ENCODE results near the gene RRAS2.

RRAS2 gene

DNA sequence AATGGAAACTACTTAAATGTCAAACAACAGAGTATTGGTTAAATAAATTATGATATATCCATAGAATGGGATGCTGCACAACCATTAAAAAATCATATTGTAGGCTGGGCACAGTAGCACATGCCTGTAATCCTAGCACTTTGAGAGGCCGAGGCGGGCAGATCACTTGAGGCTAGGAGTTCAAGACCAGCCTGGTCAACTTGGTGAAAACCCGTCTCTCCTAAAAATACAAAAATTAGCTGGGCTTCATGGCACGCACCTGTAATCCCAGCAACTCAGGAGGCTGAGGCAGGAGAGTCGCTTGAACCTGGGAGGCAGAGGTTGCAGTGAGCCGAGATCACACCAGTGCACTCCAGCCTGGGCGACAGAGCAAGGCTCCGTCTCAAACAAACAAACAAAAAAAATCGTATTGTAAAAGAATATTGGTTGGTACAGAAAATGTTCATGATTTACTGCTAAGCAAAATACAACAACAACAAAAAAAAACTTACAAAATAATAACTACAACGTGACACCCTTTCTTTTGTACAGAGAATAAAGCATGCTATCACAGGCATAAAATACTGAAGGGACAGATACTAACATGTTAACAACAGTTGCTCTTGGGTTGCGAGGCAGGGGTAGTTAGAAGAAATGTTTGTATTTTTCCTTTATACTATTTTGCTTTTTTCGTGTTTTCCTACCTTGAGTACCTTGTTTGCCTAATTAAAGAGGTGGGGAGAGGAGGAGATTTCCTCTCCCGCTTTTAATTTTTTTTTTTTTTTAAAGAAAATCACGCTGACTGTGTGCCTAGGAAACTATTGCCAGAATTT is 21.3 kb upstream of the RRAS2 start:
- Mint-ChIP-seq H3K27me3 (peaks cover 40% of the 10 kb centered on the region), H3K9me3 (no peaks in the 10 kb centered on the region), H3K4me3 (peak overlapping the region; percentile 80 to 87), H3K27ac (peak overlapping the region in 1 of 2 donors; percentile 86), H3K4me1 (peaks cover 33% of the 10 kb centered on the region)
- DNase-seq (no peak), ATAC-seq (no peak)

DNA sequence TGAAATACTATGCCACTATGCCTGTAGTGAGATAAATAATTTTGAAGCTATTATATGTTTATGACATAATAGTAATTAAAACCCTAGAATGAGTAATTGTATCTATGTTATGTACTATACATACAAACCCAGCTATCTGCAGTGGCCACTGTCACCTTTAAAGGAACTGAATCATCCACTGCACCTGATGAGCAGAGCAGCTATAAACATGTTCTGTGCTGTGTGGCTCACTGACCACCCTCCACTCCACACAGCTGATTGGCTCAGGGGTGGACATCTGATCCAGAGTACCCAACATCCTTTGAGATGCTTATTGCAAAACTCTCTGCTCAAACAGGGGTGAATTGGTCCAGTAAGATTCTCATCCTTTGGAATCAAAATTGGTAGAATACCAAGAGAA is 19.2 kb upstream of the RRAS2 start:
- ATAC-seq = peak; percentile 52
- DNase-seq = no peak
- no peaks in the 10 kb centered on the region for H3K9me3 Mint-ChIP-seq
- peaks cover 54% of the 10 kb centered on the region for H3K4me1 Mint-ChIP-seq
- peaks cover 40% of the 10 kb centered on the region for H3K27me3 Mint-ChIP-seq
- no peak overlapping the region for H3K4me3 Mint-ChIP-seq
- H3K27ac Mint-ChIP-seq = no peak overlapping the region

DNA sequence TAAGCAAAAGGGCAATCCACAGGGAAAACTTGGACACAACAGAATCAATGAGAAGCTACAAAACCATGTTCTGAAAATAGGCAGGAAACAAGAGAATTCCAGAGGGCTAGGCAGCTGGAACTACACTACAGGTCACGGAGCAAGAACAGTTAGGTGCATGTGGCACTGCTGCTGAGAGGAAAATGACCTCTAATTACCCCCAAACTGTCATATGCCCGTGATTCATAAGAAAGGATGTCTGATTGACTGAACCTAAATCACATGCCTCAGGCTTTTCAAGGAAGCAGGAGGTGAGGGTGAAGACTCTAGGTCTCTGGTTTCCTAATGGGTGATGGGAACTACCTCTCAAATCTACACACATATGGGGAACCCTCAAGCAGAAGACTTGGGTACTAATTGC is 17.9 kb upstream of the RRAS2 start:
- no peak overlapping the region for H3K4me3 Mint-ChIP-seq
- H3K27ac Mint-ChIP-seq = no peak overlapping the region
- H3K9me3 Mint-ChIP-seq = no peaks in the 10 kb centered on the region
- peaks cover 61% of the 10 kb centered on the region for H3K4me1 Mint-ChIP-seq
- ATAC-seq (no peak), DNase-seq (no peak)
- peaks cover 32% of the 10 kb centered on the region for H3K27me3 Mint-ChIP-seq

DNA sequence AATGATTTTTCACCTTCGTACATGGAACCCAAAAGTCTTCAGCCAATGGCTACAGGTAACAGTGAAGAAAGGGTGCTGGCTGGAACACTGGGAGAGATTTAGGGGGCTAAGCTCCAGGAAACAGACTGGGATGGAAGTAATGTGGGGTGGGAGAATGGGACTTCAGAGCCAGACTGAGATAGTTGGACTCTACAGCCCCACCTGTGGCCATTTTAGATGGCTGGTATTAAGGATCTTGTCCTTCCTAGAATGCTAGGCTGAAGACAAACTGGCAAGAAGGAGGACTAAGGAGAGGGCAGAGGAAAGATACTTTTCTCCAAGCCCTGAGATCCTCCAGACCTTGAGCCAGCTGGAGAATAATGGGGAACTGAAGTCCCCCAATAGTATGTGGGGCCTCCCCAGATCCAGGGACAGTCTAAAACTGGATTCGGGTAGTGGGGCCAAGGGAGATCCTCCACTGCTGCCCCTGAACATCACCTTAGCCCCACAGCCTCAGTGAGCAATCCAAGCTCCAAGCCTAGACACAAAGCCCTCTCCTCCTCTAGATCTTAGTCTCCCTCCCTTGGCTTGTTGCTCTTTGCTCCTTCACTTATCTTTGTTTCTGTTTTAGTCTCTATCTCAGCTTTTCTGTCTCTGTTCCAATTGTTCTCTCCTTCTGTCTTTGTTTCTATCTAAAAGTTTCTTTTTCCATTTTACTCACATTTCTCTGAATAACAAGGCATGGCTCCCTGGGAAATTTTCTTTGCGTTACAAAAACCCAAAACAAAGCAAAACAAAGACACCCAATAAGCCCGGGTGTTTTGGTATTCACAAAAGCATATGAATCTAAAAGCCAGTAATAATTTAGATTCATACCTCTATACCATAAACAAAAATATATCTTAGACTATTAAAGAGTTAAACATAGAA is 16.2 kb upstream of the RRAS2 start:
- DNase-seq (no peak), ATAC-seq (peak; percentile 55)
- Mint-ChIP-seq H3K9me3 (no peaks in the 10 kb centered on the region), H3K27ac (peak overlapping the region in 1 of 2 donors; percentile 47), H3K4me1 (peaks cover 60% of the 10 kb centered on the region), H3K4me3 (peak overlapping the region; percentile 55 to 56), H3K27me3 (peaks cover 26% of the 10 kb centered on the region)

DNA sequence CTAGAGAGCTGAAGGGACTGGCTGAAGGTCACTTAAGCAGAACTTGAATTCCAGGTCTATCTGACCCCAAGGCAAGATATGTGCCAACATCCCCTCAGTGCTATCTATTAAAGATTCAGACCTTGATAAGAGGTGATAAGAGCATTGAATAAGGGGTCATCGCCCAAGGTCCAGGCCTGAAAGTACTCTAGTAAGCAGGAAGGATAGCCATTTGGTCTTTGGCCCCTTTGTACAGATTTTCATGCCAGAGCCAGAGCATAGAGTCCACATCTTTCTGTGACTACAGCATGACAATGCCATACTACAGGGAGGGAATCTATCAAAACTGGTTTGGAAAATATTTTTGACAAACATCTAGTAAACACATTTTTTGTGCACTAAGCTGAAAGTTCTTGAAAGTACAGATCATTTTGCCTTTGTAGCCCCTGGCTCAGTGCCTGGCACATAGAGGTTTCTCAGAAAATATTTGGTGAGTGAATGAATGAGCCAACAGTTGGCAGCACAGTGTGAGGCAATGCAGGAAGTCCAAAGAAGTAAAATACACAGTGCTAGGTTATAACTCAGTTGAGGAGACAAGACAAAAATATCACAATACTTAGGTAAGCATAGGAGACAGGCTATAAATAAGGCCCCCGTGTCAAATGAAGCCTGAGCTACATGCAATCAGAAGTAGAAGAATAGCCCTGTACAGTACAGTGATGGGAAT is 15.1 kb upstream of the RRAS2 start:
- peak overlapping the region in 1 of 2 donors; percentile 59 for H3K27ac Mint-ChIP-seq
- H3K9me3 Mint-ChIP-seq = no peaks in the 10 kb centered on the region
- H3K27me3 Mint-ChIP-seq = peaks cover 19% of the 10 kb centered on the region
- ATAC-seq = no peak
- peaks cover 68% of the 10 kb centered on the region for H3K4me1 Mint-ChIP-seq
- no peak for DNase-seq
- H3K4me3 Mint-ChIP-seq = peak overlapping the region in 1 of 2 donors; percentile 7

DNA sequence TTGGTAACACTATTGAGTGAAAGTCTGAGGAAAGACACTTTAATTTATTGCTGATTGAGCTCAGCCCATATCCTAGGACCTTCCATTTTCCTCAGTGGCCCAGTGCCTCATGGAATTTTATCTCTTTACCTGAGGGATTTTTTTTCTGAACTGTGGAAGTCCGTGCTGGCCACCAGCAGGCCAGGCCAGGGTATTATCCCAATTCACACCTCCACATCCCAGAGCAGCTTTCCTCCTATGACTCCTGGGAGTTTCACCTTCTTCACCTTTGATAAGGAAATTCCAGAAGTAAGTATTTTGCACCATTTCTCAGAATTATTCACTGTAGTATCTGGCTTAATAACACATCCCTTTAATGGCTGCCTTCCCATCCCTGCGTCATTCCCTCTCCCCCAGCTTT is 13.0 kb upstream of the RRAS2 start:
- DNase-seq = no peak
- no peak overlapping the region for H3K27ac Mint-ChIP-seq
- peaks cover 70% of the 10 kb centered on the region for H3K4me1 Mint-ChIP-seq

DNA sequence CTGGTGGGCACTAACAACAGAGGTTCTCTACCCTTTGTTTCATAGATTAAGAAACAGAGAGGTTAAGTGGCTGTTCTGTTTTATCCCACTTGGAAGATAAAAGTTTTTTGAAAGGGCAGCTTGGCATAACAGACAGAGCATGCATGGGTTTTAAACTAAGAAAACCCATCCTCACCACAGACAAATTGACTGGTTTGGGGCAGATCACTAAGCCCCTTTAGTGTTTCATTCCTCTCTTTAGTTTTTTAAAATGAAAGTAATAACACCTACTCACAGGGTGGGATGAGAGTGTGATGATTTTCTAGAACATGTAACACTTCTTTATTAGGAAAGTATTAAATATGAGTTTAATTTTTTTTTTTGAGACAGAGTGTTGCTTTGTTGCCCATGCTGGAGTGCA is 12.3 kb upstream of the RRAS2 start:
- ATAC-seq (peak; percentile 71), DNase-seq (no peak)
- Mint-ChIP-seq H3K27ac (no peak overlapping the region), H3K4me1 (peaks cover 70% of the 10 kb centered on the region), H3K27me3 (no peaks in the 10 kb centered on the region), H3K4me3 (no peak overlapping the region), H3K9me3 (no peaks in the 10 kb centered on the region)

More for the DNA sequence above, 13.0 kb upstream of the RRAS2 start:
- no peak overlapping the region for H3K4me3 Mint-ChIP-seq
- no peaks in the 10 kb centered on the region for H3K9me3 Mint-ChIP-seq
- no peak for ATAC-seq
- peaks cover 3% of the 10 kb centered on the region for H3K27me3 Mint-ChIP-seq

DNA sequence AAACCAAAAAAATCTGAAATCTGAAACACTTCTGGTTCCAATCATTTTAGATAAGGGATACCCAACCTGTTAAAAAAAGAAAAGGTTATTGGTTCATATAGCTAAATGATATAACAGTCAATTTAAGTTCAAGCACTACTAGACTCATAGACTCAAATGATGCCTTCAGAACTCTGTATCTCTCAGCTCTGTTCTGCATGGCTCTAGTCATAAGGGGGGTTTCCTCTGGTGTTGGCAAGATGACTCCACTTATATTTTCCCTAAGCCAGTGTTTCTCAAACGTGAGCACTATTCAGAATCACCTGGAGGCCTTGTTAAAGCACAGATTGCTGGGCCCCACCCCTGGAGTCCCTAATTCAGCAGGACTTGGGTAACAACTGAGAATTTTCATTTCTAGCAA is 11.5 kb upstream of the RRAS2 start:
- Mint-ChIP-seq H3K27me3 (no peaks in the 10 kb centered on the region), H3K27ac (no peak overlapping the region), H3K9me3 (no peaks in the 10 kb centered on the region), H3K4me3 (no peak overlapping the region), H3K4me1 (peaks cover 62% of the 10 kb centered on the region)
- ATAC-seq = peak; percentile 87
- DNase-seq = no peak

DNA sequence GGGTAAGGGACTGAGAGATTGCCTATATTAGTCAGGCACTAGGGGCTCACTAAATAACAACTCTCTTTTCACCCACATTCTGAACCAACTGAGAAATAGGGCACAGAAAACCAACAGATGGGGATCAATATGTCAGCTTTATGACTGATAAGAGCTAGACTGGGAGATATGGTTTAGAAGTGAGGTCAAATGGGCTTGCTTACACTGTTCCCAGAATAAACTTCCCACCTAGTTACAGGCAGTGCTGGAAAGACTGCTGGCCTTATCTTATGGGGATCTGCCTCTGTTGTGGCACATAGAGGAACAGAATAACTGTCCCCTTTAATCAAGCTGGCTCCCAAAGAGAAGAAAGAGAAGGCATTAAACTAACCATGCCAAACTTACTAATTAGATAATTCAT is 10.6 kb upstream of the RRAS2 start:
- Mint-ChIP-seq H3K4me3 (no peak overlapping the region), H3K9me3 (no peaks in the 10 kb centered on the region), H3K4me1 (peaks cover 54% of the 10 kb centered on the region), H3K27me3 (no peaks in the 10 kb centered on the region), H3K27ac (no peak overlapping the region)
- no peak for DNase-seq
- no peak for ATAC-seq

DNA sequence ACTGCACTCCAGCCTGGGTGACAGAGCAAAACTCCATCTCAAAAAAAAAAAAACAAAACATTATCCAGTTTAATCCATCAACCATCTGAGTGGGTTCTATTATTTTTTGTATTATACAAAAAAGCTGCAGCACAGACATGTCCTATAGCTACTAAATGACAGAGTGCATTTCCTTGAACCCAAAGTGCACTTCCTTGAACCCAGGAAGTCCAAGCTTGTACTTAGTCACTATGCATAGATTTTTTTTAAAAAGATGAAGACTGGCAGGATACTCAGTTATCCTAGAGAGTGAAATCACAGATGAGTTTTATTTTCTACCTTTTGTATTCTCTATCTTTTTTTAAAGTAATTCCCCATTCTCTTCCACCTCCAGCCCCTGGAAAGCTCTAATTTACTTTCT is 8.0 kb upstream of the RRAS2 start:
- H3K27ac Mint-ChIP-seq = peak overlapping the region in 1 of 2 donors; percentile 16
- H3K27me3 Mint-ChIP-seq = no peaks in the 10 kb centered on the region
- DNase-seq = no peak
- H3K9me3 Mint-ChIP-seq = no peaks in the 10 kb centered on the region
- ATAC-seq = peak; percentile 49
- no peak overlapping the region for H3K4me3 Mint-ChIP-seq
- peaks cover 38% of the 10 kb centered on the region for H3K4me1 Mint-ChIP-seq

DNA sequence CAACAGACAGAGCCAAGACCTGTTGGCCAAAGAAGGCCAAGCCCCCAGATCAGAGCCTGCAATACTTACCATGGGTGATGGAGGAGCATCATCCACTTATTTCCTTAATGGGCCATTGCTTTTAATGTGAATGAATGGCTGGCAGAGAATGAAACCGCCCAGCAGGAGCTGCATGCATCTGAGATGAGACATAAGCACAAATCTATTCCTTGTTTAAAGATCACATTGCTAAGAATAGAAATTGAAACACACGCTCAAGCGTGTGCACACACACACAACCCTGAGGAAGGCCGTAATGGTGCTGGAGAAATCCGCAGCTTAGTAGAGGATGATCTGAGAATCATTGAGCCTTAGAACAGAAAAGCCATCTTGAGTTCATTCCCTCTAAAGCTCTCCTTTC is 5.3 kb upstream of the RRAS2 start:
- Mint-ChIP-seq H3K9me3 (no peaks in the 10 kb centered on the region), H3K27me3 (peaks cover 5% of the 10 kb centered on the region), H3K27ac (no peak overlapping the region)

DNA sequence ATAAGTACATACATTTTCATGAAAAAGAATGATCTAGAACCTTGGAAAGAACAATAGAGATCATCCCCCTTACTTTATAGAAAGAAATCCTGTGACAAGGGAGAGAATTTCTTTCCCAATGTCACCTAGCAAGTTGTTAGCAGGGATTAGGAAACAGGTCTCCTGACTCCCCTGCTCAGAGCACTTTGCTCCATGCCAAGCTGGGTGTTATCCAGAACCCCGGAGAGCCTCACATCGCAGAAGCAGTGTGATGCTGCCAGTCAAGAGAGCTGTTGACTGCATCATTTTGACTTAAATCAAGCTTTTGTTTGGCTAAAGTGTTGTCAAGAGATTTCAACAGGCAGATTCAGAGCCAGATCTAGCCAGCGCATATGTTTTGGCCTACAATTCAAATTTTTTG is 3.6 kb upstream of the RRAS2 start:
- no peak for DNase-seq
- Mint-ChIP-seq H3K27ac (no peak overlapping the region), H3K9me3 (no peaks in the 10 kb centered on the region), H3K4me1 (peaks cover 30% of the 10 kb centered on the region), H3K4me3 (no peak overlapping the region), H3K27me3 (peaks cover 8% of the 10 kb centered on the region)
- no peak for ATAC-seq

More for the DNA sequence above, 5.3 kb upstream of the RRAS2 start:
- DNase-seq = no peak
- Mint-ChIP-seq H3K4me1 (peaks cover 34% of the 10 kb centered on the region), H3K4me3 (no peak overlapping the region)
- ATAC-seq = no peak

DNA sequence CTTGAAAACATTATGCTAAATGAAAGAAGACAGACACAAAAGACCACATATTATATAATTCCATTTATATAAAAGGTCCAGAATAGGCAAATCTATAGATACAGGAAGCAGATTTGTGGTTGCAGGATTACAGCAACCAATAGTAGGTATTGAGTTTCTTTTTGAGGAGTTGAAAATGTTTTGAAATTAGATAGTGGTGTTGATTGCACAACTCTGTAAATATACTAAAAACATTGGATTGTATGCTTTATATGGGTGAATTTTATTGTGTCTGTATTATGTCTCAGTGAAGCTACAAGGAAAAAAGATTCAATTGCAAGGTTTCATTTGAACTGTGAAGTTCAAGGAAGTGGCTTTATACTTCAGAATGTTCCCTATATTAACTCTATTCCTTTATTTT is 3.0 kb upstream of the RRAS2 start:
- Mint-ChIP-seq H3K4me1 (peaks cover 32% of the 10 kb centered on the region), H3K27ac (no peak overlapping the region), H3K27me3 (peaks cover 8% of the 10 kb centered on the region), H3K4me3 (no peak overlapping the region), H3K9me3 (no peaks in the 10 kb centered on the region)
- no peak for ATAC-seq
- no peak for DNase-seq

DNA sequence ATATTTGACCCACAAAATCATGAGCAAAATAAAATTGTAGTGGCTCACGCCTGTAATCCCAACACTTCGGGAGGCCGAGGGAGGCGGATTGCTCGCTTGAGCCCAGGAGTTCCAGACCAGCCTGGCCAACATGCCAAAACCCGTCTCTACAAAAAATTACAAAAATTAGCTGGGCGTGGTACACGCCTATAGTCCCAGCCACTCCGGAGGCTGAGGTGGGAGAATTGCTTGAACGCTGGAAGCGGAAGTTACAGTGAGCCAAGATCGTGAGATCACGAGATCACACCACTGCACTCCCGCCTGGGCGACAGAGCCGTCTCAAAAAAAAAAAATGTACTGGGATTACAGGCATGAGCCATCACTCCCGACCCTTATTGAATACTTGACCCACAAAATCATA is 2.0 kb upstream of the RRAS2 start:
- Mint-ChIP-seq H3K27ac (no peak overlapping the region), H3K9me3 (no peaks in the 10 kb centered on the region), H3K4me1 (peaks cover 38% of the 10 kb centered on the region), H3K4me3 (no peak overlapping the region), H3K27me3 (peaks cover 8% of the 10 kb centered on the region)
- DNase-seq = no peak
- ATAC-seq = no peak

DNA sequence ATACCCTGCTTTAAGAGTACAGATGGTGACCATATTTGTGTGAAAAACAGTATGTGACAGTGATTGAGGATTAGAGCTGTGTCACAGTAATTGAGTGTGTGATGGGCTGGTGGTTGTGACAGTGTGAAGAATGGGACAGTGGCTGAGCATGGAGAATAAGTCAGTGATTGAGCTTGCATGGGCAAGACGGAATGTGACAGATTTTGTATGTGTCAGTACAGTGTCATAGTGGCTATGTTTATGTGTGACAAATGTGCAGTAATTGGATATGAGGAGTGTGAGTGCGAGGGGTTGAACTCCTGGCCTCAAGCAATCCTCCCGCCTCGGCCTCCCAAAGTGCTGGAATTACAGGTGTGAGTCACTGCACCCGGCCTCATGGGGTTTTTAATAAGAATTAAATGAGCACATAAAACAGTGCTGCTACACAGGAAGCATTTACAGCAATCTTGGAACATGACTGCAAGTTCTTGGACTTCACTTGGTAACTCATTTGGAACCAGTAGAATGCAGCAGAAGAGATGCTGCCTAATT is 583 bp upstream of the RRAS2 start:
- Mint-ChIP-seq H3K4me1 (peaks cover 50% of the 10 kb centered on the region), H3K27ac (no peak overlapping the region)

More for the DNA sequence above, 583 bp upstream of the RRAS2 start:
- Mint-ChIP-seq H3K27me3 (peaks cover 8% of the 10 kb centered on the region), H3K9me3 (no peaks in the 10 kb centered on the region), H3K4me3 (peak overlapping the region; percentile 72 to 75)
- ATAC-seq (no peak), DNase-seq (no peak)

Measured in stimulated activated naive CD8-positive, alpha-beta T cell treated with anti-CD3 and anti-CD28 coated beads, Interleukin-15, amount 100 ng/mL, for 72 hours (primary cell).